AG04450 (cell line): ENCODE measurements around the gene TTBK2. TPM values are rescaled to one million over a fixed set of nuclear protein-coding genes. Genes with fewer than 3 reads are reported as not detected.

Experiments
- CTCF ChIA-PET: fragments of 300-600, 350-600 bp; formaldehyde crosslinking; extraction: SDS; loops from one replicate; lab custom pipeline; 2022; ENCODE audit warnings: antibody characterized with exemption, inconsistent platforms; lab: Charles Lee
- POLR2A ChIA-PET: fragments of 350-600 bp; formaldehyde crosslinking; extraction: SDS; loops from one replicate; lab custom pipeline; 2021; ENCODE audit warnings: antibody characterized with exemption, inconsistent platforms; lab: Yijun Ruan, JAX
- DNase-seq: peaks from one replicate; pipeline ENCODE4 v3.0.0-alpha.2; 2011; ENCODE audit warnings: low read depth, low spot score
- H3K27ac ChIP-seq: one replicate; pipeline ENCODE4 v1.5.1; 2012; ENCODE audit warnings: low read depth, low read length, control low read depth
- H3K27me3 ChIP-seq: one replicate; pipeline ENCODE4 v1.6.0; 2012; ENCODE audit warnings: low read length; ENCODE audit not compliant: control insufficient read depth, insufficient read depth
- H3K4me3 ChIP-seq: 2 replicates; pipeline ENCODE4 v1.5.1; 2011; ENCODE audit warnings: mild to moderate bottlenecking, low read depth, low read length, control low read depth
- H3K9me3 ChIP-seq: 2 replicates; pipeline ENCODE4 v1.5.1; 2012; ENCODE audit warnings: low read length; ENCODE audit not compliant: control insufficient read depth, insufficient read depth
- polyA plus RNA-seq: library from polyadenylated mRNA; depleted of rRNA; stranded (reverse); fragments of >200 nt; gene quantifications from 2 replicates; pipeline ENCODE4 v1.2.3, GENCODE V29; 2011
- TF ChIP-seq, protein P1 (sequence below): IDR thresholded peaks from 2 replicates; pipeline ENCODE4 v1.5.1; 2011; ENCODE audit warnings: low read depth, low read length, control low read depth, inconsistent platforms

TTBK2 gene
- polyA plus RNA-seq, 1 experiment, result 8.2 TPM

DNA sequence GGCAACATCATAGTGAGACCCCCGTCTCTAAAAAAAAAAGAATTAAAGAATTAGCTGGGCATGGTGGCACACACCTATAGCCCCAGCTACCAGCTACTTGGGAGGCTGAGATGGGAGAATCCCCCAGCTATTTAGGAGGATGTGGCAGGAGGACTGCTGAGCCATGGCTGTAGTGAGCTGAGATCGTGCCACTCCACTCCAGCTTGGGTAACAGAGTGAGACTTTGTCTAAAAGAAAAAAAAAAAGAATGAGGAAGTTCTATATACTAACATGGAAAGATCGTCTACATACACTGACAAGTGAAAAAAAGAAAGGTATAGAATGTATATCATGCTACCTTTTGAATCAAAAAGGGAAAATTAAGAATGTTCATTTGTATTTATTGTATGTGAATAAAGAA is 99.8 kb downstream of the TTBK2 start:
- DNase-seq, result no peak
- TF ChIP-seq, protein P1, sequence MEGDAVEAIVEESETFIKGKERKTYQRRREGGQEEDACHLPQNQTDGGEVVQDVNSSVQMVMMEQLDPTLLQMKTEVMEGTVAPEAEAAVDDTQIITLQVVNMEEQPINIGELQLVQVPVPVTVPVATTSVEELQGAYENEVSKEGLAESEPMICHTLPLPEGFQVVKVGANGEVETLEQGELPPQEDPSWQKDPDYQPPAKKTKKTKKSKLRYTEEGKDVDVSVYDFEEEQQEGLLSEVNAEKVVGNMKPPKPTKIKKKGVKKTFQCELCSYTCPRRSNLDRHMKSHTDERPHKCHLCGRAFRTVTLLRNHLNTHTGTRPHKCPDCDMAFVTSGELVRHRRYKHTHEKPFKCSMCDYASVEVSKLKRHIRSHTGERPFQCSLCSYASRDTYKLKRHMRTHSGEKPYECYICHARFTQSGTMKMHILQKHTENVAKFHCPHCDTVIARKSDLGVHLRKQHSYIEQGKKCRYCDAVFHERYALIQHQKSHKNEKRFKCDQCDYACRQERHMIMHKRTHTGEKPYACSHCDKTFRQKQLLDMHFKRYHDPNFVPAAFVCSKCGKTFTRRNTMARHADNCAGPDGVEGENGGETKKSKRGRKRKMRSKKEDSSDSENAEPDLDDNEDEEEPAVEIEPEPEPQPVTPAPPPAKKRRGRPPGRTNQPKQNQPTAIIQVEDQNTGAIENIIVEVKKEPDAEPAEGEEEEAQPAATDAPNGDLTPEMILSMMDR, result no peak
- no peaks in the 10 kb centered on the region for H3K9me3 ChIP-seq
- H3K4me3 ChIP-seq, result no peak overlapping the region
- no peaks in the 10 kb centered on the region for H3K27me3 ChIP-seq
- CTCF ChIA-PET, result no interaction called here
- no peak overlapping the region for H3K27ac ChIP-seq
- POLR2A ChIA-PET, result no interaction called here

DNA sequence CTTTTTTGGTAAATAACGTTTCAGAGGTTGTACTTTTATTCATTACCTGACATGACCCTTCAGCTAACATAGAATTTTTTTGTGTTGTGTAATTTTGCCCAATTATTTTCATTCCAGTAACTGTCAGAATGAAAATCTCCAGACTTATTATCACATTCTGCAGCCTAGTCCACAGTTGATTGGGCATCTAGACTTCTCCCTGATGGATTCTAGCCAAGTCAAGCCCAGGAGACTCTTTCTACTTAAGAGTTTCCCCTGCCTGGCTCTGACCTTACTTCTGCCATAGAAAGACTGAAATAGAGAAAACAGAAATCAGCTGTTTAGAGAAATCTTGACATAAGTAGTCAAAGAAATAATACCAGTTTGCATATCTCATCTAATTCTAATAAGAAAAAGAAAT is 100.8 kb downstream of the TTBK2 start:
- ChIA-PET POLR2A (no interaction called here), CTCF (no interaction called here)
- TF ChIP-seq, protein P1, result no peak
- H3K4me3 ChIP-seq, result no peak overlapping the region
- no peak overlapping the region for H3K27ac ChIP-seq
- DNase-seq, result no peak
- H3K27me3 ChIP-seq, result no peaks in the 10 kb centered on the region
- H3K9me3 ChIP-seq, result no peaks in the 10 kb centered on the region

DNA sequence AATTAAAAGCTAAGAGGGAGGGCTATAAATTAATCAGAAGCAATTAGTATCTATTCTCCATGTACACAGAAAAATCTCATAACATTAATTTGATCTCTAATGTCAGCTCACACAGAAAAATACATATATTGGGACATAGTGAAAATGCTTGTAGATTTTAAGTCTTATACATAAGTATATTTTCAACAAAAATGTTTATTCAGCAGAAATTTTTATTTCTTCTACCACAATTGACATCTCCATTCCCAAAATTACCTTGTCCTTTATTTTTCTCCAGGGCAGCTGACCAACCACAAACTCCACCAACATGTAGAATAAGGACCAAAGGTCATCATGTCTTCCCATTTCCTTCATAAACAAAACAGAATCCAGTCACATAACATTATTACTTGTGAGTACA is 109.1 kb downstream of the TTBK2 start:
- Histone ChIP-seq H3K4me3 (no peak overlapping the region), H3K27me3 (no peaks in the 10 kb centered on the region), H3K27ac (no peak overlapping the region), H3K9me3 (no peaks in the 10 kb centered on the region)
- ChIA-PET POLR2A (no interaction called here), CTCF (no interaction called here)
- TF ChIP-seq, protein P1, result no peak
- DNase-seq, result no peak

DNA sequence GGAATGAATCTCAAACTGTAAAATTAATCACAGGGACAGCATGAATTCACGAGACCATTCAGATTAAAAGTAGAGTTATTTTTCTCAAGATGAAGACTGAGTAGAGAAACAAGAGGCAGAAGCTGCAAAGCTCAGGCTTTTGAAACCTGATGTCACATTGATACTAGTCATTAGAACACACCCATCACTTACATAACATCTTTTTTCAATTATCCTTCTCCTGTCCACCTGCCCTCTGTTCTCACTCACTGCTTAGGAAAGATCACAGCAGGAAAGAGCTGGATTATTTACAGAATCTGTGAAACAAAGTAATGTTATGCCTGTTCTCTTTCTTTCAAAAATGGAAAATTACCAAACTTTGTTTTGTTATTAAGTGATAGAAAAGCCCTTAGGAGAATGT is 111.7 kb downstream of the TTBK2 start:
- ChIA-PET CTCF (no interaction called here), POLR2A (no interaction called here)
- TF ChIP-seq, protein P1, result no peak
- no peak for DNase-seq
- no peaks in the 10 kb centered on the region for H3K27me3 ChIP-seq
- H3K4me3 ChIP-seq, result no peak overlapping the region
- H3K9me3 ChIP-seq, result no peaks in the 10 kb centered on the region
- H3K27ac ChIP-seq, result no peak overlapping the region

DNA sequence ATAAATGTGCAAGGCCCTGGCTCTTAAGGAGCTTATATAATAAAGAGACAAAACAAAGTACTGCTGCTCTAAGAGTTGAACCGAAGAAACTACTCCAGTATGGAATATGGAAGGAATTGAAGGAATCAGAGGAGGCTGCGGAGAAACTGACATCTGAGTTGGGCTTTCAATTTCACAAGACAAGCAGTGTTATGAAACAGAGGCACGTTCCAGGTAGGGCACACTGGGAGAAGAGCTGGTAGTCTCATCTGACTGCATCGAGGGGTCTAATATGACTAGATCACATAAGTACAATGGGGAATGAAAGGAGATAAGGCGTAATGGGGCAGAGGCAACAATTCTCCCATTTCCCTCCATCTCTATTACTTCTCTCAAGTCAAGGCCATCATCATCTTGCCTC is 115.3 kb downstream of the TTBK2 start:
- no peak overlapping the region for H3K27ac ChIP-seq
- H3K9me3 ChIP-seq, result no peaks in the 10 kb centered on the region
- ChIA-PET POLR2A (no interaction called here), CTCF (no interaction called here)
- no peaks in the 10 kb centered on the region for H3K27me3 ChIP-seq
- H3K4me3 ChIP-seq, result no peak overlapping the region
- DNase-seq, result no peak
- TF ChIP-seq, protein P1, result no peak
